HG03378 (cell line): ENCODE data around the gene KLHDC2.
"Not testable (repeated sequence)": the region's sequence is repeated elsewhere in the genome, so short reads cannot be mapped to it uniquely, and the experiment has no call there.

ENCODE experiments used
- ATAC-seq: cut with Tn5 transposase; IDR thresholded peaks from one replicate; pipeline ENCODE4 v1.9.1; 2021; ENCODE audit warnings: mild to moderate bottlenecking, moderate library complexity; ENCODE audit not compliant: unreplicated experiment

KLHDC2 gene

DNA sequence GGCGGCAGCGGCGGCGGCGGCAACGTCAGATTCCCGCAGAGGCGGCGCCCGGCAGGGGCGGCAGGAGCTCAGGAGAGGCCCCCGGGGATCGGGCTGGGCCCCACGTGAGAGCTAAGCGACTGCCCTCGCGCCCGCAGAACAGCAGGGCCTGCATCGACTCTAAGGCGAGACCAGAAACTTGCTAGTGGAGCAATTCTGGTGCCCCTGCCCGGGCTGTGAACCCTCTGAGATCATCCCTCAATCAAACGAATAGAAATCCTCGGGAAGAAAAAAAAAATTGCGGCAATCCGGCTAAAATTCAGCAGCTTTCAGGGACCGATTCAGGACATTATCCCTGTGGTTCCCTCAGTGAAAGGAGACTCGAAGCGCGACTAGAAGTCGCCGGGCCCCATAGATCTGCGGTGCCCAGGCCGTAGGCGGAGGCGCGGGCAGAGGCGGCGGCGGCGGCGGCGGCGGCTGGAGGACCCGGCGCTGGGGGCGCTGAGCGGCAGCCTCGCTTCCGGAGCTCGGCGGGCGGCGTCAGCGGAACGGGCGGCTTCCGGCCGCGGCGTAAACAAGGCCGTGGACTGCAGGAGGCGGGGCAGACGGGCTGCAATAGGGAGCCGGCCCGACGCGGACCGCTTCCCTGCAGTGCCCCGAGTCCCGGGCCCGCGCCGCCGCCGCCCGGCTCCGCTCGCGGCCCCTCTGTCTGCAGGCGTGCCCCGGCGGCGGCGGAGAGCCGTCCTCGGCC lies at the start of gene KLHDC2:
TSS of gene KLHDC2 (plus strand) at position 583 of the 730 bp plus-strand sequence. CDS start 316 bp downstream, outside the sequence.
- ATAC-seq, result peak; percentile 65

DNA sequence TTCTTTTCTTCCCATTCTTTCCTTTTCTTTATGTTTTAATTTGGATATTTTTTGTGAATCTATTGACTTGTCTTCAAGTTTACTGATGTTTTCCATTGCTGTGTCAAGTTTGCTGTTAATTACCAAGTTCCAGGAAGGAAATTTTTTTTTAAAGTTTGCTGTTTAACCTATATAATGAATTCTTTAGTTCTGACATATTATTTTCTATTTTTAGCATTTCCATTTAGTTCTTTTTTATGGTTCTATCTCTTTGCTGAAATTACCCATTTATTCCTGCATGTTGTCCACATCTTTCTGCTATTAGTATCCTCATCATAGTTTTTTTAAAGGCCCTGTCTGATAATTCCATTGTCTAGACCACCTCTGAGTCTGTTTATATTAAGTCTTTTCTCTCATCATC lies 47.2 kb upstream of the KLHDC2 start:
- ATAC-seq, result no peak

- not testable (repeated sequence) for ATAC-seq
These were observed 46.1 kb upstream of the KLHDC2 start for GRCh38 chr14:49721733-49722435.

DNA sequence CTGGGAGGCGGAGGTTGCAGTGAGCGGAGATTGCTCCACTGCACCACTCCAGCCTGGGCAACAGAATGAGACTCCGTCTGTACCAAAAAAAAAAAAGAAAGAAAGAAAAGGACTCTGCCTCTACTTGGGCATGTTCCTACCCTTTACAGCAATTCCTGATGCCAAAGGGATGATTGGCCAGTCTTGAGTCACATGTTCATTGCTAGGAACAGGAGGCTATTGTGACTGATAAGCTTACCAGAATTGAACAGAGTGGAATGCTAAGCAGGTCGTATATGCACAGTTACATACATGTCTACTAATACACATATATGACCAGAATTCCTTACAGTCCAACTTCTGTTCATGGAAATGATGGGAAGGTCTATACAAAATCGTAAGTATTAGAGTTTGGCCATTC lies 40.8 kb upstream of the KLHDC2 start:
- no peak for ATAC-seq

DNA sequence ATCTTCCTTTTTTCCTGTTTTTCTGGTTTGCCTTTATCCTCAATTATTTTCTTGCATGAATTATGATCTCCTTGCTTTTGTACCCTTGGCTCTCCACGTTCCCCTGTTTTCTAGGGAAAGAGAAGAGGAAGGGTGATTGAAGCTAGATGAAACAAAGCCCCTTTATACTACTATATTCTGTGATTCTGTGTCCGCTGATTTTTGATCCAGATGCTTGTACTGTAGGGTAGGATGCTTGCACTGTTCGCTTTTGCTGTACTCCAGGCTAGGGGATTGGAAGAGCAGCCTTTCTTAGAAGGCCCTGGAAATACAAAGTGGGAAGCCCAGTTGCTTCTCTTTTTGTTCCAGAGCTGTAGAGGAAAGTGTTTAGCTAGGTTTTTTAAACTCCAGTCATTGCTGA lies 35.1 kb upstream of the KLHDC2 start:
- no peak for ATAC-seq

GRCh38 chr14:49733836-49734235 lies 34.1 kb upstream of the KLHDC2 start:
- ATAC-seq, result no peak

DNA sequence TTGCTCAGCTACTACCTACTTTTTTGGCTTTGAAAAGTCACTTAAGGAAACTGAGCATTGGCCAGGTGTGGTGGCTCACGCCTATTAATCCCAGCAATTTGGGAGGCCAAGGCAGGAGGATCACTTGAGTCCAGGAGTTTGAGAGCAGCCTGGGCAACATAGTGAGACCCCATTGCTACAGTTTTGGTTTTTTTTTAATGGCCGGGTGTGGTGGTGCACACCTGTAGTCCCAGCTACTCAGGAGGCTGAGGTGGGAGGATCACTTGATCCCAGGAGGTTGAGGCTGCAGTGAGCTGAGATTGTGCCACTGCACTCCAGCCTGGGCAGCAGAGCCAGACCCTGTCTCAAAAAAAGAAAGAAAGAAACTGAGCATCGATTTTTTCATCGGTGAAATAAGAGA lies 32.3 kb upstream of the KLHDC2 start:
- not testable (repeated sequence) for ATAC-seq

DNA sequence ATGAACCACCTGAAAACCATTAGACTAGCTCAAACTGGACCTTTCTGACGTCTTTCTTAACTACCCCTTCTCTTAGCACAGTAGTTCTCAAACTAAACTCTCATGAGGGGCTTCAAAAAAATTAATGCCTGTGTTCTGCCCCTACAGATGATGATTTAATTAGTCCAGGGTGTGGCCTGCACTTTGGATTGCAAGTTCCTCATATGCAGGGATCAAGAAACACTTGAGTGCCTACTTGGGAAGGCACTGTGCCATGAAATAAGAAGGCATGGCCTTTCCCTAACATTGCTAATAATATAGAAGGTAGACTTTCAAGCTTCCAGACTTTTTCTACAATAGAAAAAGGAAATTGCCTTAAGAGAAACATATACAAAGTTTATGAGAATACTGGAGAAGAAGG lies 22.8 kb upstream of the KLHDC2 start:
- ATAC-seq, result no peak

GRCh38 chr14:49746476-49746875 lies 21.5 kb upstream of the KLHDC2 start:
- ATAC-seq, result not testable (repeated sequence)

DNA sequence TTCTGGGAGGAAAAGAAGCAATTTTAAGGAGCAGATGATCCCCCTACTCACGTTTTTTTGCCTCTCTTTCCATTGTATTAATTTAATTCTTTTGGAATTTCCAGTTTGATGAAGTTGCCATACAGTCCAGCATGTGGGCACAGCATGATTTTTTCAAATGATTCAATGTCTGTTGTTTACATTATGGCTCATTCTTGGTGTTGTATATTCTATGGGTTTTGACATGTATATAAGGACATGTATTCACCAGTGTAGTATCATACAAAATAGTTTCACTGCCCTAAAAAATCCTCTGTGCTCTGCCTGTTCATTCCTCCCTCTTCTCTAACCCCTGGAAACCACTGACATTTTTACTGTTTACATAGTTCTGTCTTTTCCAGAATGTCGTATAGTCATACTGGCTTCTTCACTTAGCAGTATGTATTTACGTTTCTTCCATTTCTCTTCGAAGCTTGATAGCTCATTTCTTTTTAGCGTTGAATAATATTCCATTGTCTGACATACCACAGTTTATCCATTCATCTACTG lies 13.3 kb upstream of the KLHDC2 start:
- ATAC-seq, result no peak

GRCh38 chr14:49755378-49755777 lies 12.6 kb upstream of the KLHDC2 start:
- ATAC-seq, result no peak

GRCh38 chr14:49761839-49762551 lies 6.0 kb upstream of the KLHDC2 start:
- no peak for ATAC-seq

DNA sequence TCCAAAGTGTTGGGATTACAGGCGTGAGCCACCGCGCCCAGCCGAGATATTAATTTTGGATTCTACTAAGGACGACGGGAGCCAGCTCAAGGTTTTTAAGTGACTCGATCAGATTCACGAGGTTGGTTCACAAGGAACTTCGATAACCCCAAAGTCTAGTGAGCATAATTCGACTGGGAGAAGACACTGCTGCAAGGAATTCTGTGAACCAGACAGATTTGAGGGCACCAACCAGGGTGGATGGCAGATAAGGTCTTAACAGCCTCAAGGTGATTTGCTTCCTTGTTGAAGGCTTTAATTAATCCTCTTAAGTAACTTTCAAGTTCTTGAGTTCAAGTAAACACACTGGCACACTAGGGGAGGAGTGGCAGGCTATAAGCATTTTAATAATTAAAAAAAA lies 1.1 kb upstream of the KLHDC2 start:
- no peak for ATAC-seq

DNA sequence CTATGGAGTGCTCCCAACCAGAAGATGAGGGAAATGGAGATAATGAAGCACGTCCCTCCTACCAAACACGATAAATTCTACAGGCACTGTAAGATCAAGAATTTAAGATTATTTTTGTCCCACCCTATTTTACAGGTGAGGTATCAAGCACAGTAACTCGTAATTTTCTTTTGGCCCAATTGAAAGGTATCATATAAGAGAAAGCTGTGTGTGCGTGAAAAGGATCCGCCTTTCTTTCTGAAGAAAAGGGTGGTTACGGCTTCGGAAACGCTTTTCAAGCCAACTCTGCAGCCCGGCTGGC lies 733 bp upstream of the KLHDC2 start:
- no peak for ATAC-seq

- peak; percentile 39 for ATAC-seq
These were observed 558 bp downstream of the KLHDC2 start for GRCh38 chr14:49768301-49769121.

- ATAC-seq, result no peak
These were observed 1.2 kb downstream of the KLHDC2 start for GRCh38 chr14:49769171-49769570.

DNA sequence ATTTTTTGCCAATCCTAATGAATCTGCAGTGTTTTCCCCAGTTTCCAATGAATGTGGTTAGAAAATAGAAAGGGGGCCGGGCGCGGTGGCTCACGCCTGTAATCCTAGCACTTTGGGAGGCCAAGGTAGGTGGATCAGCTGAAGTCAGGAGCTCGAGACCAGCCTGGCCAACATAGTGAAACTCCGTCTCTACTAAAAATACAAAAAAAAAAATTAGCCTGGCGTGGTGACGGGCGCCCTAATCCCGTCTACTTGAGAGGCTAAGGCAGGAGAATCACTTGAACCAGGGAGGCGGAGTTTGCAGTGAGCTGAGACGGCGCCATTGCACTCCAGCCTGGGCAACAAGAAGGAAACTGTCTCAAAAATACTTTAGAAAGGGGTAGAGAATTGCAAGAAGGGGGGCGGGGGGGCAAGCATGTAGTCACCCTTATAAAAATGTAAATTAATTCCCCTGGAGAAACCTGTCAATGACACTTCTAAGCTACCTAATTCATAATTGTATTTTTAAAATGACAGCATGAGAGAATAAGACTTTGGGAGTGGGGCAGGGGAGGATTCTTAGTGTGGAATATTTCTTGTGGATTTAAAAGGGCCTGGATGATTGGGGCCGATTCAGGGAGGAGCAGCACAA lies 1.7 kb downstream of the KLHDC2 start:
- no peak for ATAC-seq

GRCh38 chr14:49770212-49770817 lies 2.4 kb downstream of the KLHDC2 start:
- no peak for ATAC-seq

- not testable (repeated sequence) for ATAC-seq
These were observed 3.7 kb downstream of the KLHDC2 start for GRCh38 chr14:49771691-49772090.

DNA sequence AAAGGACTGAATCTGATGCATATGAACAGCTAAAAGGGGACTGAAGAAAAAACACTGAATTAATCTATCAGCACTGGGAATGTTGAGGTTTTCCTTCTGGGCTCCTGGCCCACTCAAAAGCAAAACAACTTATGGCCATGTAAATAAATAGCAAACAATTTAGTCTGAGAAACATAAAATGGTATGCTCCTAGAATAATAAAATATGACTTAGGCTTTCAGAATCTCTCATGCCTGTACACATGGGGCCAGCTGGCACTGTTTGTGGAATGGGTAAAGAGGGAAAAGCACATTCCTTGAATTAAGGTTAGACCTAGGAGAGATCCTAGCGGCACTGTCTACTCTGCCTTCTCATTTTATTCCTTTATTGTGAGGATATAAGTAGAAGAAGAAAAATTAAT lies 6.2 kb downstream of the KLHDC2 start:
- no peak for ATAC-seq
